Cerebellar nuclear complex (tissue), 1 donor: ENCODE data around the gene NEK8.

Source experiments
- DNase-seq, 2 experiments: peaks; one replicate each; lab custom pipeline; 2025; lab: John Stamatoyannopoulos, UW

The NEK8 gene

GRCh38 chr17:28728364-28729200, at the start of gene NEK8:
NEK8 (plus strand) TSS chr17:28728788; CDS start chr17:28728814, 26 bp downstream.
- peak in 1 of 2 experiments; percentile 45 for DNase-seq

DNA sequence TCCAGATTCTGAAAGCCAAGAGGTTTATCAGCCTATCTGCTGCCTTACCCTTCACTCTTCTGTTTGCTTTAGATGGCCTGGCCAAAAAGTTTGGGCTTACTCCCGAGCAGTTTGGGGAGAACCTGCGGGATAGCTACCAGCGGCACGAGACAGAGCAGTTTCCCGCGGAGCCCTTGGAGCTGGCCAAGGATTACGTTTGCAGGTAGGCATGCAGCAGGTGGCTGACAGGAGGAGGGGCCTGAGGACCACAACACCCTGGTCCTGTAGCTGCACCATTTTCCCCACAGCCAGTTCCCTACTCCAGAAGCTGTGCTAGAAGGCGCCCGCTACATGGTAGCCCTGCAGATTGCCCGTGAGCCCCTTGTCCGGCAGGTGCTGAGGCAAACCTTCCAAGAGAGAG, 45.9 kb upstream of the NEK8 start:
- no peak for DNase-seq

- no peak for DNase-seq
Measured at GRCh38 chr17:28684963-28685362, 43.6 kb upstream of the NEK8 start.

DNA sequence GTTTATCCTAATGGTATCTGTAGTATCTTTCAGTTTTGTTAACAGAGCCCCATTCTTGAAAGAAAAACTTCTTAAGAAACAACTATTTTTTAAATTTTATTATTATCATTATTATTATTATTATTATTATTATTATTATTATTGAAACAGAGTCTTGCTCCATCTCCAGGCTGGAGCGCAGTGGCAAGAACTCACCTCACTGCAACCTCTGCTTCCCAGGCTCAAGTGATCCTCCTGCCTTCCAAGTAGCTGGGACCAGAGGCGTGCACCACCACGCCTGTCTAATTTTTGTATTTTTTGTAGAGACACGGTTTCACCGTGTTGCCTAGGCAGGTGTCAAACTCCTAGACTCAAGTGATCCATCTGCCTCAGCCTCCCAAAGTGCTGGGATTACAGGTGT, 43.2 kb upstream of the NEK8 start:
- DNase-seq = no peak

DNA sequence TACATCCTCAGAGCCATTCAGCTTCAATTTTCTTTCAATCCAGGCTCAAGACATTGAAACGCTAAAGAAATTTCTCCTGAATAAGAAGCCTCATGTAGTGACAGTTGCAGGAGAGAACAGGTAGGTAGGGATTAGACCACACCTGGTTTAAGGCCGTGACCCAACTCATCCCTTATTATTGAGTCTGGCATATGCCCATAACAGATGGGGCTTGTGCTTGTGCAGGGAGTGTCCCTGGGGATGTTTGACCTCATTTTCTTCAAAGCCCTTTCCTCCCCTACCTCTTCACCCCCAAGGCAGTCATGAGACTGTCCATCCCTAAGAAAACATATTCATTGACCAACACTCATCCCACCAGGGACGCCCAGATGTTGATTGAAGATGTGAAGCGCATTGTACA, 42.3 kb upstream of the NEK8 start:
- DNase-seq = no peak

GRCh38 chr17:28688481-28688880, 40.1 kb upstream of the NEK8 start:
- DNase-seq = no peak

GRCh38 chr17:28689011-28689410, 39.6 kb upstream of the NEK8 start:
- no peak for DNase-seq

DNA sequence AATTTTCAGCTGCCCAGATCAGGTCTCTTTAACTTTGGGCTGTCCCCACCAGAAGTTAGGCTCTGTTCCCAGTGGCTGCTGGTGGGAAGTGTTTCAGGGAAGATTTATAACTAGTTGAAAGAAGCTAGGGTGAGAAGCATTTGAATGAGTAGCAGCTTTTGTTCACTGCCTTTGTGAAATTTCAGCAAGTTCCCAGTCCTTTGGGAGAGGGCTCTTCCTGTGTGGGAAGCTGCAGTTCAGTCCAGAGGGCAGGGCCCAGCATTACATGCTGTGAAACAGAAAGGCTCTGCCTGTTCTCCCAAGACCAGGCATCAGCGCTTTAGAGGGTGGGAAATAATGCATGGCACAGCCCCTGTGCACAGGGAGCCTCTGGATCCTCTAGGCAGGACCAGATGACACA, 34.7 kb upstream of the NEK8 start:
- no peak for DNase-seq

GRCh38 chr17:28698253-28698941, 30.2 kb upstream of the NEK8 start:
- DNase-seq = no peak

DNA sequence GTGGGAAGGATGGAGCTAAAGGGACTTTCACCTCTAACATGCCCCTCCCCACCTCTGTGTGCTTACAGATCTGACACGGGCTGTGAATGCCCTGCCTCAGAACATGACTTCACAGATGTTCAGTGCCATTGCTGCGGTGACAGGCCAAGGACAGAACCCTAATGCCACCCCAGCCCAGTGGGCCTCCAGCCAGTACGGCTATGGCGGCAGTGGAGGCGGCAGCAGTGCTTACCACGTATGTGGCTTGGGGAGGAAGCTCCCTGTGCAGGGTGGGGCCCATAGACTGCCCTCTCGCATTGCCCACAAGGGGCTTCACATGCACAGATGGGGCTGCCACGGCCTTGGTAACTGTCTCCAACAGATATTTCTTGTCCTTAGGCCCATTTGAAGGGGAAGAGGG, 28.3 kb upstream of the NEK8 start:
- no peak for DNase-seq

DNA sequence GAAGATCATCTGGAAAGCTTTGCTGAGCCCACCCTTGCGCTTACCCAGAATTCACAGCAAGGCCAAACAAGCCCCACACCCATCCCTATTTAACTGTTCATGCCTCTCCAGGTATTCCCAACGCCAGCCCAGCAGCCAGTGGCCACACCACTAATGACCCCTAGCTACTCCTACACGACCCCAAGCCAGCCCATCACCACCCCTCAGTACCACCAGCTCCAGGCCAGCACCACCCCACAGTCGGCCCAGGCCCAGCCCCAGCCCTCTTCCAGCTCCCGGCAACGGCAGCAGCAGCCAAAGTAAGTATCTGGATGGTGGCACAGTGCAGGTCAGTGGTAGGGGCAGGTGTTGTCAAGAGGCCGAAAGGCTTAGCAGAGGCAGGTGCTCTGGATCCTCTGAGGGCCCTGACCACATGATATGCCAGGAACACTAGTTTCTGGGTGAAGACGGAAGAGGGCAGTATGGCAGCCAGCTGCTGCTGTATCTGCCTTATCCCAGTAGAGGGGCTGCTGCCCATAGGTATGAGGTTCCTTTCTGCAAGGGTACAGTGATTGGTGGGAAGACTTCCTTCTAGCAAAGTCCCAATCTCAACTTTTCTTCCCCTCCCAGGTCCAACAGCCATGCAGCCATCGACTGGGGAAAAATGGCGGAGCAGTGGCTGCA, 27.6 kb upstream of the NEK8 start:
- no peak for DNase-seq

GRCh38 chr17:28702026-28702751, 26.4 kb upstream of the NEK8 start:
- DNase-seq = no peak

GRCh38 chr17:28702752-28703150, 25.8 kb upstream of the NEK8 start:
- no peak for DNase-seq

GRCh38 chr17:28703552-28704218, 24.9 kb upstream of the NEK8 start:
- DNase-seq = no peak

DNA sequence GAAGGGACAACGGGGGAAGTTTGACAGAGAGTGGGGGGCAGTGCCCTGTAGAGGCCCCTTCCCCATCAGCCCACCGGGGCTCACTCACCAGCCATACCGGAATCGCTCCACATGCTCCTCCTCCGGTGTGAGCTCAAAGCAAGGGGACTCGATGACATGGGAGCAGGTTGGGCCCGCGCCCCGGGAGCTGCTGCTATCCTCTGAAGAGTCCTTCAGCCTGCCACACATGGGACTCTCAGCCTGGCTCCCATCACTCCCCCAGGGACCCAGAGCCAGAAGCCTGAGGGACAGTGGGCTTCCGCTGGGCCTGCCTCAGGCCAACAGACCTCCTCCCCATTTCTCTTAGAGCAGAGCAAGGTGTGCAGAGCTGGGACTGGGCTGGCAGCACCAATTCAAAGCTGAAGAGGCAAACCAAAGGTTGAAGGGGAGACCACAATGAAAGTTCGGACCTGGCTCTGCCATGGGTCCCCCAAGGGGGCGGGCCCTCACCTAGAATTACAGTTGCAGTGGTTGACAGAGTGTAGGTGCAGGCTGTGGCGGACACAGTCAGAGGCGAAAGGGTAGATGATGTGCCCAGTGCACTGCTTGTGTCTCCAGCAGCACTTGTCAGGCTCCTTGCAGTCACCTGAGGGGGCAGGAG, 24.2 kb upstream of the NEK8 start:
- DNase-seq = no peak

- DNase-seq = no peak
Measured at GRCh38 chr17:28705074-28705659, 23.4 kb upstream of the NEK8 start.

DNA sequence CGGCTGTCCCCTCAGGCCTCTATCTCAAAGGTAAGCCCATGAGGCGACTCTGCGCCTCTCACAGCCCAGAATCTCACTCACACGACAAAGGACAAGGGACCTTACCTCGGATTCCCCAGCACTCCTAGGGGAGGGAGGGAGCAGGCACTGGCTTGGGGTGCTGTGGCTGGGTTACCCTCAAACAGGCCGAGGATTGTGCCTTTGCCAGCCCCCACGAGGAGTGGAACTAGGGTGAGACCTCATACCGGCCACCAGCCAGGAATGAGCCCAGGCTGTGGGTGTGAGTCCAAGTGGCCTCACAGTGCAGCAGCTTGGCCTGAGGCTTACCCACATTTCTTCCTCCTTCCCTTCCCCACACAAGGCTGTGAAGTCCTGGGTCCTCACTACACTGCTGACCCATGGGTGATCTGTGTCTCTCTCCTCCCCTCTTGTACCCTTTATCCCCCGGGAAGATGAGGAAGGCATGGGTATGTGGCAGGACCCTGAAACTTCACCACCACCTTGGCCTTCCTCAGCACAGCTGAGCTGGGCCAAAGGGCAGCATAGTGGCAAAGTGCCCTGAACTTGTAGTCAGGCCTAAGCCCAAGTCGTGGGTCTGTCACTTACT, 22.8 kb upstream of the NEK8 start:
- no peak for DNase-seq

DNA sequence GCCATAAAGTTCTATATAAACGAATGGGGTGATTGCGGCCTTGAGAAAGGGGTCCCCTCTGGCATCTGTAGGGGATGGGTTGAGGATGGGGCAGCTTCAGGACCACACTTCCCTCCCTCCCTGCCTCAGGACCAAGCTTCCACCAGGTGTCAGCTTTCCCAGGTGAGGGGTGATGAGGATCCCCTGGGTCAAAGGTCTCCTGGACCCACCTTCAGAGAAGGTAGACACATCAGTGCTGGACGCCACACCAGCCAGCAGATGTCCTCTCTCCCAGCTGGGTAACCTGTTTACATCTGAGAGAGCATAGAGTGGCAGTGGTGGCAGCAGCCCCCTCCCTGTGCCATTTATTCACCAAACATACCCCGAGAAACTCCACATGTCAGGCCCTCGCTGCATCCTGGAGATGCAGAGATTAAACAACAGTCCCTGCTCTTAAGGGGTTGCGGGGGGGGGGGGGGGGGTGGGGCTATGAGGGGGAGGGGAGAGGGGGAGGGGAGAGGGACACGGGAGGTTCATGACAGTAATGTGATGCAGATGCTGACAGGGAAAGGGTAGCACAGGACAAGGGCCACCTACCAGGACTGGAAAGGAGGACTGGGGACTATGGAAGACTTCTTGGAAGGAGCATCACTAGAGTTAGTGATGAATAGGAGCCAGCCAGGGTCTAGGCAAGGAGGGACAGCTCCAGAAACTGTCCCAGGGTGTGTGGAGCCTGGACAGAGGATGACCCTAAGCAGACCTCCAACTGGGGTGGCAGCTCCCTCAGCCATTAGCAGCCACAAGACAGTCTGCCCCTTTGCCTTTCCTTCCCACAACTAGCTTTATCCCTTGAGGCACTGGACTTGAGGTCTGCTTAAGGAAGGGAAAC, 21.9 kb upstream of the NEK8 start:
- DNase-seq = no peak

DNA sequence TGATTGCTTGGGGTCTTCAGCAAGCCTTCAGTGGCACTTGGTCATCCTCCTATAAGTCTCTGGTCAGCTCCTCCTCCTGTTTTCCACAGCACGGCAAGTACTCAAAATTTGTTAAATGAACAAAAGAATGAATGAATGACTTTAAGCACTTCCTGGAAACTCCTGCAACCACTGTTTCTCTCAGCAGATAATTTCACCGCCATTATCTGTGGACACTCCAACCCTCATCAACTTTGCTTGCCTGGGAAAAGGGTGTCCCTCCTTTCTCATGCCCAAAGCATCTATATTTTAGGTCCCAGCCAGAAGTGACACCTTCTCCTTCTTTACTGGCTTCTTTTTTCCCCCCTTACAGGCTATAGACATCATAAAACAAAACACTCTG, 21.3 kb upstream of the NEK8 start:
- DNase-seq = no peak
